ENCODE measurements around the gene AFF1.
A peak's percentile ranks its signal among the peaks of the same experiment; 100 is the strongest.

The AFF1 gene

DNA sequence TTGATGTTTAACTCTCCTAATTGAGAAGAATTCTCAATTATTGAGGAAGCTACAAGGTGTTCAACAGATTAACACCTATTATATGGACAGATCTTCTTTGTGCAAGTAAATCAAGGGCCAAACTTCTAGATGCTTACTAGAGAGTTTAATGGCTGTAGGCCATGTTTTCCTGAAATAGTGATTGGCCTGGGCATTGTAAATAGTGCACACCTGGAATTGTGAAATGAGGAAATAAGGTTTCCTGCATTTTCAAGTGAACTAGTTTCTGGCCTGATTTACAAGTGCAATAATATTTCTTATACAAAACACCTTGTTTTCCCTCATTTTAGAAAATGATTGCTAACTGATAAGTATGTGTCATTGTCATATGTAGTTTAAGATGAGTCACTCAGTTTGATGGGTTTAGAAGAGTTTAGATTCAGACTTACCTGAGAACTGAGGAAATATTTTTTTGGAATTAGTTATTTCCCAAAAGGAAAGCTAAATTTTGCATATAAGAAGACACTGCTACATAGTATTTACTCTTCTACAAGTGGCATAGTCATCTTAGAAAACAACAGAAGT is 21.2 kb downstream of the AFF1 start:
- Histone ChIP-seq H3K14ac (ENCODE audit: low read length) (no peak overlapping the region), H3K9ac (ENCODE audit: low read length) (no peak overlapping the region), H2BK120ac (ENCODE audit: insufficient read depth, low read length, poor library complexity) (no peak overlapping the region), H3K4me3 (ENCODE audit: low read depth, low read length) (no peak overlapping the region), H2AK5ac (ENCODE audit: low read length) (no peak overlapping the region), H3K4me1 (ENCODE audit: control insufficient read depth in 1 of 2, insufficient read depth in 2 of 2, low read length in 2 of 2) (peaks cover 3 to 9% of the 10 kb centered on the region in 2 experiments), H4K8ac (ENCODE audit: low read depth, low read length) (no peak overlapping the region), H3K27me3 (ENCODE audit: insufficient read depth, low read length) (no peaks in the 10 kb centered on the region), H3K4me2 (ENCODE audit: low read length) (no peak overlapping the region), H3K36me3 (ENCODE audit: control insufficient read depth in 1 of 2, insufficient read depth in 2 of 2, low read length in 2 of 2) (peaks cover 0 to 2% of the 10 kb centered on the region in 2 experiments), H3K79me2 (ENCODE audit: control insufficient read depth, insufficient read depth, low read length, poor library complexity) (no peaks in the 10 kb centered on the region), H3K9me3 (ENCODE audit: insufficient read depth, low read depth, low read length) (no peaks in the 10 kb centered on the region), H4K12ac (ENCODE audit: low read depth, low read length) (no peak overlapping the region), H3K79me1 (ENCODE audit: low read length) (no peaks in the 10 kb centered on the region), H3K18ac (ENCODE audit: low read length) (no peak overlapping the region), H3K23ac (ENCODE audit: low read length) (no peak overlapping the region), H2AFZ (ENCODE audit: insufficient read depth, low read length, poor library complexity) (no peak overlapping the region), H3K27ac (ENCODE audit: low read depth, low read length) (no peak overlapping the region), H3K4ac (ENCODE audit: low read depth, low read length) (no peak overlapping the region), H4K91ac (ENCODE audit: low read depth, low read length) (no peak overlapping the region), H2BK12ac (ENCODE audit: low read length) (no peak overlapping the region), H2BK5ac (ENCODE audit: low read depth, low read length, poor library complexity) (no peak overlapping the region)
- peak in 1 of 2 donors; percentile 20 for DNase-seq

DNA sequence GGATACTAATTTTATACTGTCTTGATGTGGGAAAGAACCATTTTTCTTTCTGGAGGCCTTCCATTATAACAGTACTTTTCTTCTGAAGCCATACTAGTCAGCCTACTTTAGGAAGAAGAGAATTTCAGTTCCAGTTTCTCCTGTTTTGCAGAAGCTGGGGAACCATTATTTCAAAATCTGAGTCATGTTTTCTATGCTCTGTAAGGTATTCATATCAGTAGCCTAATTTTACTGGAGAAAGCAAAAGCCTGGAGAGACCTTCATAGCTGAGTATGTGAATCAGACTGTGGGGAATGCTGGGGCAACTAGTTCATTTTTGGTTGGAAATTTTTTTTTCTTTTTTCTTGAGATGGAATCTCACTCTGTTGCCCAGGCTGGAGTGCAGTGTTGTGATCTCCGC is 22.4 kb downstream of the AFF1 start:
- Histone ChIP-seq H3K9me3 (ENCODE audit: insufficient read depth, low read depth, low read length) (no peaks in the 10 kb centered on the region), H2AK5ac (ENCODE audit: low read length) (no peak overlapping the region), H3K9ac (ENCODE audit: low read length) (no peak overlapping the region), H3K36me3 (ENCODE audit: control insufficient read depth in 1 of 2, insufficient read depth in 2 of 2, low read length in 2 of 2) (no peaks in the 10 kb centered on the region), H3K23ac (ENCODE audit: low read length) (no peak overlapping the region), H3K4me3 (ENCODE audit: low read depth, low read length) (no peak overlapping the region), H3K4me2 (ENCODE audit: low read length) (no peak overlapping the region), H3K27me3 (ENCODE audit: insufficient read depth, low read length) (no peaks in the 10 kb centered on the region), H3K4ac (ENCODE audit: low read depth, low read length) (no peak overlapping the region), H3K79me1 (ENCODE audit: low read length) (no peaks in the 10 kb centered on the region), H2BK120ac (ENCODE audit: insufficient read depth, low read length, poor library complexity) (no peak overlapping the region), H4K91ac (ENCODE audit: low read depth, low read length) (no peak overlapping the region), H4K8ac (ENCODE audit: low read depth, low read length) (no peak overlapping the region), H4K12ac (ENCODE audit: low read depth, low read length) (no peak overlapping the region), H3K79me2 (ENCODE audit: control insufficient read depth, insufficient read depth, low read length, poor library complexity) (no peaks in the 10 kb centered on the region), H2AFZ (ENCODE audit: insufficient read depth, low read length, poor library complexity) (no peak overlapping the region), H3K18ac (ENCODE audit: low read length) (no peak overlapping the region), H2BK5ac (ENCODE audit: low read depth, low read length, poor library complexity) (no peak overlapping the region), H3K27ac (ENCODE audit: low read depth, low read length) (no peak overlapping the region), H2BK12ac (ENCODE audit: low read length) (no peak overlapping the region), H3K14ac (ENCODE audit: low read length) (no peak overlapping the region), H3K4me1 (ENCODE audit: control insufficient read depth in 1 of 2, insufficient read depth in 2 of 2, low read length in 2 of 2) (peaks cover 3 to 7% of the 10 kb centered on the region in 2 experiments)
- DNase-seq = peak; percentile 80 to 96
- no CpG with 5 or more reads among the region's 1 CpG for WGBS (ENCODE audit: extremely low coverage, insufficient coverage, insufficient read length)

DNA sequence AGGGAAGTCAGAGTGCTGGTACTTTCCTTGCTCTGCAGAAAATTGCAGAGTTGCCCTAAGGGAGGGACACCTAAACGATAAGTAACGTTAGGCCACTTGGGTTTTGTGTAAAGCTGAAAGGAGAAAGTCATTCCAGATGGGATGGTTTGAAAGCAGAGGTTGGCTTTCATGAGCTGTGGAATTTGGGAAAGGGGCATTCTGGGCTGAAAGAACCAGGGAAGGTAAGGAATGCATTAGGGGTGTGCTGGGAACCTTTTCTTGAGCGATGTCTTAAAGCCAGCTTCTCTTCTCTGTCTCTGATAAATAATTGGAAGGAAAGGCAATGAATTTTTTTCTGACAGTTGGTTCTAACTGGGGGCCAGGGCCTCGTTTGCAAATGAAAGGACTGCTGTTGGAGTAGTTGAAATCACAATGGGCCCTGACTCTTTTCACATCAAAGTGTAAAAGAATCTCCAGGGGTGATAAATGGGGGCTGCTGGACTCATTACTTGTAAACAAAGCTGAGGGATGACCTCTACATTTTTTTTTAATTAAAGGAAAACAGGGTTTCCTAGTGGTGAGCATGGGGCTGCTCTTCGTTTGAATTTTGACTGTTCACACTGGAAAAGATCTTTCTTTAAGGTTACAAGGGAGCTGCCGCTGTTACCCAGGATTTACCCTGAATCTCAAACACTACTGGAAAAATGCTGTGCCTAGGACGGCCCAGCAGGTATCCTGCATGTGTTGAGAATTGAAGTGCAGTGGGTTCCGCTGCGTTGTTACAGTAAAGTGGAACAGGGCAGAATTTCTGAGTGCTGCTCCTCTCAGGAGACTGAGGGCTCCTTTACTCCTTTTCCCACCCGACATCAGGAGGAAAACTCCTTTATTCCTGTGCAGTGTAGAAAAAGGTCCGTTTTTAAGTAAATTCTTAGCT is 25.0 kb downstream of the AFF1 start:
- Histone ChIP-seq H2AK5ac (ENCODE audit: low read length) (no peak overlapping the region), H3K4me2 (ENCODE audit: low read length) (no peak overlapping the region)

DNA sequence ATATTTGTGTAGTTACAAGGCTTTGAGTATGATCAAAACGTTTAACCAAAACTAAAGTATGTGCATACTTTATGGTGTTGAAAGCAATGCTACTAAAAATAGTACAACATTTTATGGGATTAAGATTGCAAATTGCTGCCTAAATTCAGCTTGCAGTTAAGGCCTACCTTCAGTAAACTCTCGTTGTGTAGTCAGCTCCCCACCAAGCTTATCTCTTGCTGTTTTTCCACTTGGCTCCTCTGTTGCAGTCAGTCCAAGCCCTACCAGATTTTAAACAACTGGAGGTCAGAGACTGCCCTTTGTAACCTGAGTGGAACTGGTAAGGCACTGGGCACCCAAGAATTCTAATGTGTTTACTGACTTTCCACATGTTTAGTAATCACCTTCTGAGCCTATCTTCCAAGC is 25.7 kb downstream of the AFF1 start:
- no peak overlapping the region for H2AK5ac ChIP-seq (ENCODE audit: low read length)
- H3K36me3 ChIP-seq (ENCODE audit: control insufficient read depth in 1 of 2, insufficient read depth in 2 of 2, low read length in 2 of 2) = no peaks in the 10 kb centered on the region
- no peak overlapping the region for H2BK120ac ChIP-seq (ENCODE audit: insufficient read depth, low read length, poor library complexity)
- H3K79me2 ChIP-seq (ENCODE audit: control insufficient read depth, insufficient read depth, low read length, poor library complexity) = no peaks in the 10 kb centered on the region
- no peak overlapping the region for H2BK5ac ChIP-seq (ENCODE audit: low read depth, low read length, poor library complexity)
- no peak overlapping the region for H2BK12ac ChIP-seq (ENCODE audit: low read length)
- no peak overlapping the region for H3K4ac ChIP-seq (ENCODE audit: low read depth, low read length)
- H2AFZ ChIP-seq (ENCODE audit: insufficient read depth, low read length, poor library complexity) = no peak overlapping the region
- H3K23ac ChIP-seq (ENCODE audit: low read length) = no peak overlapping the region
- H3K14ac ChIP-seq (ENCODE audit: low read length) = no peak overlapping the region
- H3K4me3 ChIP-seq (ENCODE audit: low read depth, low read length) = no peak overlapping the region
- no peak overlapping the region for H3K18ac ChIP-seq (ENCODE audit: low read length)
- no CpG with 5 or more reads among the region's 2 CpGs for WGBS (ENCODE audit: extremely low coverage, insufficient coverage, insufficient read length)
- H4K8ac ChIP-seq (ENCODE audit: low read depth, low read length) = no peak overlapping the region
- no peak overlapping the region for H3K4me2 ChIP-seq (ENCODE audit: low read length)
- H3K27ac ChIP-seq (ENCODE audit: low read depth, low read length) = no peak overlapping the region
- peaks cover 3 to 7% of the 10 kb centered on the region in 2 experiments for H3K4me1 ChIP-seq (ENCODE audit: control insufficient read depth in 1 of 2, insufficient read depth in 2 of 2, low read length in 2 of 2)
- no peak overlapping the region for H4K12ac ChIP-seq (ENCODE audit: low read depth, low read length)
- H4K91ac ChIP-seq (ENCODE audit: low read depth, low read length) = no peak overlapping the region
- H3K79me1 ChIP-seq (ENCODE audit: low read length) = no peaks in the 10 kb centered on the region
- no peaks in the 10 kb centered on the region for H3K9me3 ChIP-seq (ENCODE audit: insufficient read depth, low read depth, low read length)
- H3K9ac ChIP-seq (ENCODE audit: low read length) = no peak overlapping the region
- no peak for DNase-seq
- no peaks in the 10 kb centered on the region for H3K27me3 ChIP-seq (ENCODE audit: insufficient read depth, low read length)

More for the DNA sequence above, 25.0 kb downstream of the AFF1 start:
- Histone ChIP-seq H3K23ac (ENCODE audit: low read length) (no peak overlapping the region), H4K91ac (ENCODE audit: low read depth, low read length) (no peak overlapping the region), H2AFZ (ENCODE audit: insufficient read depth, low read length, poor library complexity) (peak overlapping the region; percentile 15), H3K4ac (ENCODE audit: low read depth, low read length) (no peak overlapping the region), H3K27me3 (ENCODE audit: insufficient read depth, low read length) (no peaks in the 10 kb centered on the region), H2BK12ac (ENCODE audit: low read length) (no peak overlapping the region), H3K18ac (ENCODE audit: low read length) (no peak overlapping the region), H4K8ac (ENCODE audit: low read depth, low read length) (no peak overlapping the region), H3K9me3 (ENCODE audit: insufficient read depth, low read depth, low read length) (no peaks in the 10 kb centered on the region), H3K79me1 (ENCODE audit: low read length) (no peaks in the 10 kb centered on the region), H3K36me3 (ENCODE audit: control insufficient read depth in 1 of 2, insufficient read depth in 2 of 2, low read length in 2 of 2) (no peaks in the 10 kb centered on the region), H3K4me3 (ENCODE audit: low read depth, low read length) (no peak overlapping the region), H3K9ac (ENCODE audit: low read length) (no peak overlapping the region), H3K79me2 (ENCODE audit: control insufficient read depth, insufficient read depth, low read length, poor library complexity) (no peaks in the 10 kb centered on the region), H3K27ac (ENCODE audit: low read depth, low read length) (no peak overlapping the region), H3K14ac (ENCODE audit: low read length) (no peak overlapping the region), H3K4me1 (ENCODE audit: control insufficient read depth in 1 of 2, insufficient read depth in 2 of 2, low read length in 2 of 2) (peaks cover 3 to 7% of the 10 kb centered on the region in 2 experiments), H4K12ac (ENCODE audit: low read depth, low read length) (no peak overlapping the region), H2BK120ac (ENCODE audit: insufficient read depth, low read length, poor library complexity) (no peak overlapping the region), H2BK5ac (ENCODE audit: low read depth, low read length, poor library complexity) (no peak overlapping the region)
- DNase-seq = peak in 1 of 2 donors; percentile 54
- WGBS (ENCODE audit: extremely low coverage, insufficient coverage, insufficient read length) = no CpG with 5 or more reads among the region's 11 CpGs

Data from trophoblast cell (in vitro differentiated cells and primary cell).